NOMO-1 treated with DMSO at 0.1 percent for 48 hours (cell line): Measurements from ENCODE around the gene SUGP2.
"Not testable (repeated sequence)": the region's sequence is repeated elsewhere in the genome, so short reads cannot be mapped to it uniquely, and the experiment has no call there.

ENCODE experiments used
- DNase-seq: peaks from one replicate; lab custom pipeline; 2025; ENCODE audit not compliant: unreplicated experiment; lab: John Stamatoyannopoulos, UW

SUGP2 gene

GRCh38 chr19:18955042-18955441 is 78.3 kb downstream of the SUGP2 start:
- no peak for DNase-seq

- no peak for DNase-seq
Measured at GRCh38 chr19:18954094-18954493, 79.2 kb downstream of the SUGP2 start.

DNA sequence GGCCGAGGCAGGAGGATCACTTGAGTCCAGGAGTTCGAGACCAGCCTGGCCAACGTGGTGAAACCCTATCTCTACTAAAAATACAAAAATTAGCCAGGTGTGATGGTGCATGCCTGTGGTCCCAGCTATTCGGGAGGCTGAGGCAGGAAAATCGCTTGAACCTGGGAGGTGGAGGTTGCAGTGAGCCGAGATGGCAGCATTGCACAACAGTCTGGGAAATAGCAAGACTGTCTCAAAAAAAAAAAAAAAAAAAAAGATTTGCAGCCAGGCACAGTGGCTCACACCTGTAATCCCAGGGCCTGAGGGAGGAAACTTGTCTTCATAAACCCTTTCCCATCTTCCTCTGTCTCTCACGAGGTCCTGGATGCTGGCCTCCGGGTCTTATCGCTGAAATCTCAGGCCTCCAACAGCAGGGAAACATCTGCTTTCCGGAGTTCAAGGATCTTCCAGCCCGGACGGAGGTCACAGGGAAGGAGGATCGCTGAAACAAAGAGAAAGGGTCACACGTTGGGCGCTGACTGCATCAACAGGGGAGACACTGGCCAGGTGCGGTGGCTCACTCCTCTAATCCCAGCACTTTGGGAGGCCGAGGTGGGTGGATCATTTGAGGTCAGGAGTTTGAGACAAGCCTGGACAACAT is 80.8 kb downstream of the SUGP2 start:
- DNase-seq, result not testable (repeated sequence)

DNA sequence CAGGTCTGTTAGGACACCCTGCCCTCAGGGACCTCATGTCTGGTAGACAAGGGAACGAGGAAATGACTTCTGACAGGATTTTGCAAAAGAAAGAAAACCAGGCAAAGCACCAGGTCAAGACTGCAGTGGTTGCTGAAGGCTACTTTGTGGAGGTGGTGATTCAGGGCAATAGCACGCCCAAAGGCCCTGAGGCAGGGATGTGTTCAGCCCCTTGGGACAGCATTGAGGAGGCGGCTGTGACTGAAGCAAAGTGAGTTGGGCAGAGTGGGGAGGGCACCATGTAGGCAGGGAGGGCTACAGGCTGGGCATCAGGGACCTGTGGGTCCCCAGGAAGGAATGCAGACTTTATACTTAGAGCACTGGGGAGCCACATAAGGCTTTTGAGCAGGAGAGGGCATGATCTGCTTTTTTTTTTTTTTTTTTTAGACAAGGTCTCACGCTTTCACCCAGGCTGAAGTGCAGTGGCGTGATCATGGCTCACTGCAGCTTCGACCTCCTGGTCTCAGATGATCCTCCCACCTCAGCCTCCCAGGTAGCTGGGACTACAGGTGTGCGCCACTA is 81.5 kb downstream of the SUGP2 start:
- DNase-seq, result no peak

GRCh38 chr19:18949858-18950257 is 83.5 kb downstream of the SUGP2 start:
- no peak for DNase-seq

- DNase-seq, result no peak
Measured at GRCh38 chr19:18948976-18949356, 84.4 kb downstream of the SUGP2 start.

DNA sequence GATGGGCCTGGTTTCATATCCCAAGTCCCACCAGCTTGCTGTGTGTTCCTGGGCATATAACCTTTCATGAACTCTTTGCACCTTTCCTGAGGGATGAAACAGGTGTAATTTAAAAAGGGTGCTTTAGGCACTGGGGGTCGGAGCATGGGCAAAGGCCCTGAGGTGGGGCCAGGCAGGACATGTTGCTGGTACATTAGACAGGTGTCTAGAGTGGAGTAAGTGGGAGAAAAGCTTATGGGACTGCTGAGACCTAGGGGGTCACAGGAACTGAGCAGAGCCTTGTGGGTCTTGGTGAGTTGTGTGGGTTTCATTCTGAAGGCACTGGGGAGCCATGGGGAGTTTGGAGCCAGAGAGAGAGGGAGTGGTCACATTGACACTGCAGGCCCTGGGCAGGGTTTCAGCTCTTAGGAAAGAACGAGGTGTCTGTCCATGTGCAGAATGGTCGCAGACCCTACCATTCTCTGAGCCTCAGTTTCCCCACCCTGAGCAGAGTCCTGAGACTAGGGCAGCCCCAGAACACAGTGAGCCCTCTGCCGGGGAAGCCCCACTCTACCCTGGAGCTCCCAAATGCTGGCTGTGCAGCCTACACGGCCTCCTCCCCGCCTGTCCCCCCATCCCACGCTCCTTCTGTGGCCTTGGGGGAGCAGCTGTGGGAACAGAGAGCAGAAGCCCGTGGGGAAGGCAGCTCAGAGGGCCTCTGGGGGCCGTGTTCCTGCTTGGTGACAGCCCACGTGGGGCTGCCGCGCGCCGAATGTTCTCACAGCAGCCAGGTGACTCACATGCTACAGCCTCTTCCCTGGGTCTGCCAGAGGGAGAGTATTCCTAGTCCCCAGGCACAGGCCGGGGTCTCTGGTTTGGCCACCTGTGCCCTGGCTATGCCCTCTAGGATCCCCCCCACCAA is 85.0 kb downstream of the SUGP2 start:
- no peak for DNase-seq

- DNase-seq, result no peak
Measured at GRCh38 chr19:18946918-18947317, 86.4 kb downstream of the SUGP2 start.

- no peak for DNase-seq
Measured at GRCh38 chr19:18946335-18946734, 87.0 kb downstream of the SUGP2 start.

GRCh38 chr19:18945297-18945696 is 88.0 kb downstream of the SUGP2 start:
- DNase-seq, result no peak

DNA sequence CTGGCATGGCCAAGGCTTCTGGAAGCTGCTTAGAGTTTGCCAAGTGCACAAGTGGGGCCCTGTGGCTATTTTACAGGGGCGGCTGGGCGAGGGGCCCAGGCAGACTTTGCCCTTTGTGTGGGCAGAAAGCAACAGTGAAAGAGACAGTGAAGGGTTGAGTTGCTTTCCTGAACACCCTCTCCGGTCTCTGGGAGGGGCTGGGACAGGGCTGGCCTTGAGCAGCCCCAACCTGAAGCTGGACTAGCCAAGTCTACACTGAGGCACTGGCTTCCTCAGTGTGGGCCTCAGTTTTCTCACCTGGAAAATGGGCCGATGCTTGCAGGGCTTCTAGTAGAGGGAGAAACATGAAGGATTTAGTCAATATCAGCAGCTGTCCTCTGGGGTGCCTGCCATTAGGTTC is 89.9 kb downstream of the SUGP2 start:
- no peak for DNase-seq

DNA sequence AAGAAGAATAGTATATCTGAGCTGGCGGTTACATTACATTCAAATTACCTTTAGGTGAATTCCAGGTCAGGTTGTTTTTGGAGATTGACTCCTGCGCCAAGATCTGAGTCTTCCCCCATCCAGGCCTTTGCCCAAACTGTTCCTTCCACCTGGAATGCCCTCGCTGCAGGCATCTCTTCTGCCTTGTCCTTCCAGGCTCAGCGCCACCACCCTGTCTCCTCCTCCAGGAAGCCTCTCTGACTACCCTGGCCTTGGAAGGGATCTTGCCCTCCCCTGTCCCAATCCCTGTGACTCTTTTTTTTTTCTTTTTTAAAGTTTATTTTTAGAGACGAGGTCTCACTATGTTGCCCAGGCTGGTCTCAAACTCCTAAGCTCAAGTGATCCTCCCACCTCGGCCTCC is 90.6 kb downstream of the SUGP2 start:
- no peak for DNase-seq

GRCh38 chr19:18941628-18942354 is 91.5 kb downstream of the SUGP2 start:
- DNase-seq, result no peak
